ENCODE results near the gene TMEM132D.

TMEM132D gene

GRCh38 chr12:129657179-129657578 lies 246.6 kb downstream of the TMEM132D start:
- DNase-seq = no peak

- no peak for DNase-seq
These were observed 251.9 kb downstream of the TMEM132D start for GRCh38 chr12:129651951-129652350.

- no peak for DNase-seq
These were observed 261.9 kb downstream of the TMEM132D start for GRCh38 chr12:129641926-129642325.

- DNase-seq = no peak
These were observed 268.7 kb downstream of the TMEM132D start for GRCh38 chr12:129635021-129635685.

- no peak for DNase-seq
These were observed 272.5 kb downstream of the TMEM132D start for GRCh38 chr12:129631316-129631715.

- DNase-seq = no peak
These were observed 273.9 kb downstream of the TMEM132D start for GRCh38 chr12:129629901-129630300.

GRCh38 chr12:129622566-129622965 lies 281.3 kb downstream of the TMEM132D start:
- DNase-seq = no peak

GRCh38 chr12:129619271-129619670 lies 284.6 kb downstream of the TMEM132D start:
- DNase-seq = no peak

- DNase-seq = no peak
These were observed 286.0 kb downstream of the TMEM132D start for GRCh38 chr12:129617849-129618248.

- no peak for DNase-seq
These were observed 288.8 kb downstream of the TMEM132D start for GRCh38 chr12:129615001-129615400.

- DNase-seq = no peak
These were observed 289.5 kb downstream of the TMEM132D start for GRCh38 chr12:129614221-129614885.

- DNase-seq = no peak
These were observed 290.5 kb downstream of the TMEM132D start for GRCh38 chr12:129613314-129613713.

GRCh38 chr12:129610601-129611120 lies 293.2 kb downstream of the TMEM132D start:
- no peak for DNase-seq

GRCh38 chr12:129607756-129608155 lies 296.1 kb downstream of the TMEM132D start:
- DNase-seq = no peak

GRCh38 chr12:129607301-129607700 lies 296.5 kb downstream of the TMEM132D start:
- DNase-seq = no peak

- DNase-seq = no peak
These were observed 297.6 kb downstream of the TMEM132D start for GRCh38 chr12:129606239-129606638.

- DNase-seq = no peak
These were observed 298.2 kb downstream of the TMEM132D start for GRCh38 chr12:129605666-129606065.

GRCh38 chr12:129604506-129604905 lies 299.3 kb downstream of the TMEM132D start:
- DNase-seq = no peak

- no peak for DNase-seq
These were observed 304.4 kb downstream of the TMEM132D start for GRCh38 chr12:129599406-129599805.

GRCh38 chr12:129594098-129594497 lies 309.7 kb downstream of the TMEM132D start:
- DNase-seq = no peak

GRCh38 chr12:129592449-129592848 lies 311.4 kb downstream of the TMEM132D start:
- DNase-seq = no peak

- DNase-seq = no peak
These were observed 314.3 kb downstream of the TMEM132D start for GRCh38 chr12:129589503-129589902.

- no peak for DNase-seq
These were observed 315.7 kb downstream of the TMEM132D start for GRCh38 chr12:129588142-129588541.

GRCh38 chr12:129585296-129585695 lies 318.5 kb downstream of the TMEM132D start:
- no peak for DNase-seq

Measured in suppressor macrophage (primary cell).